GM18907 (cell line): ENCODE results near the gene AGPAT2.

Experiments used
- ATAC-seq: cut with Tn5 transposase; IDR thresholded peaks from one replicate; pipeline ENCODE4 v1.9.1; 2021; ENCODE audit warnings: mild to moderate bottlenecking, moderate library complexity; ENCODE audit not compliant: unreplicated experiment

AGPAT2 gene

GRCh38 chr9:136629001-136629878 is 58.0 kb downstream of the AGPAT2 start:
- ATAC-seq, result no peak

- ATAC-seq, result no peak
Measured at GRCh38 chr9:136628268-136628667, 59.0 kb downstream of the AGPAT2 start.

GRCh38 chr9:136627703-136628102 is 59.6 kb downstream of the AGPAT2 start:
- ATAC-seq, result no peak

GRCh38 chr9:136626740-136627642 is 60.3 kb downstream of the AGPAT2 start:
- no peak for ATAC-seq

- ATAC-seq, result no peak
Measured at GRCh38 chr9:136626066-136626725, 61.1 kb downstream of the AGPAT2 start.

- no peak for ATAC-seq
Measured at GRCh38 chr9:136625101-136626065, 61.9 kb downstream of the AGPAT2 start.

GRCh38 chr9:136624184-136624951 is 62.9 kb downstream of the AGPAT2 start:
- ATAC-seq, result no peak

GRCh38 chr9:136623842-136624183 is 63.4 kb downstream of the AGPAT2 start:
- no peak for ATAC-seq
